Pancreas (tissue), 10 donors: ENCODE data around the gene UTP11. TPM values are rescaled to one million over a fixed set of nuclear protein-coding genes. Genes with fewer than 3 reads are reported as not detected.

ENCODE experiments used
- ATAC-seq, 4 donors: fragments of 200-7000 bp; cut with Tn5 transposase; one replicate each; pipeline versions ENCODE4 v1.8.0 to v1.9.1; 2020; ENCODE audit warnings: mild to moderate bottlenecking in 4 of 4, moderate library complexity in 4 of 4
- DNase-seq, 6 donors: peaks; one replicate each; pipeline ENCODE4 v3.0.0-alpha.2; 2020
- FAIRE-seq: peaks from 2 replicates; lab custom pipeline; 2012; peaks lifted over from hg19 to GRCh38; lab: Jason Lieb, UNC
- H3K27ac ChIP-seq, 4 donors: fragments of 200-600 bp; sonication (generic); 1 replicate in 3 of 4; 2 replicates in 1 of 4; pipeline versions ENCODE4 v1.5.0 to v1.8.0; 2020
- H3K27me3 ChIP-seq, 4 donors: fragments of 200-600 bp; one replicate each; pipeline ENCODE4 v1.8.0; 2021
- H3K36me3 ChIP-seq, 3 donors: fragments of 200-600 bp; sonication (generic) in 1 of 3; one replicate each; pipeline versions ENCODE4 v1.5.0 to v1.8.0; 2020 to 2021
- H3K4me1 ChIP-seq, 3 donors: fragments of 200-600 bp; one replicate each; pipeline ENCODE4 v1.8.0; 2021
- H3K4me3 ChIP-seq, 4 donors: fragments of 200-600 bp; sonication (generic) in 2 of 4; one replicate each; pipeline versions ENCODE4 v1.5.0 to v1.8.0; 2020 to 2021
- H3K9me3 ChIP-seq, 4 donors: fragments of 200-600 bp; one replicate each; pipeline ENCODE4 v1.8.0; 2021
- WGBS, 2 donors: extraction: QIAGEN DNeasy Blood & Tissue Kit; methylation state at CpG; one replicate each; pipeline ENCODE4 v1.1.7; 2013; 5-methylcytosine and 5-hydroxymethylcytosine counted together
- intact Hi-C, 3 donors: fragments of 100-400 bp; cut with DNase I; formaldehyde crosslinking; loops; one replicate each; pipeline versions ENCODE4 v1.11.1 to v1.14.2; 2022
- polyA plus RNA-seq, 2 donors: library from polyadenylated mRNA; stranded (reverse); fragments of 200-250 nt; gene quantifications; one replicate each; pipeline ENCODE4 v1.2.3, GENCODE V29; 2013
- total RNA-seq, 6 donors: library from RNA; stranded (reverse); fragmentation: NEBNext Ultra II Directional in 4 of 6; extraction: Animal tissue kit (Norgen Biotek cat#: 25700) in 4 of 6; gene quantifications; one replicate each; pipeline versions ENCODE4 v1.2.1 to v1.2.4, GENCODE V29; 2021 to 2023
- TF ChIP-seq, protein P1 (sequence below), 4 donors: fragments of 200-600 bp; sonication (generic) in 3 of 4; IDR thresholded peaks; one replicate each; pipeline versions ENCODE4 v1.5.0 to v1.8.0; 2021; ENCODE audit warnings: antibody characterized with exemption in 4 of 4
- donor health status: healthy with polysubstance abuse.
- donor health status: DM: no; HTN: no; CAD: no; lungs with moderate emphysema.
- donor health status: DM: no; HTN: no; CAD: no.
- donor health status: control.
- donor health status: control.
- donor health status: Bipolar disorder and iron deficiency.
- donor health status: DM: yes; HTN: yes; CAD: no.
- donor health status: DM: no; HTN: no; CAD: no.
- donor health status: DM: no; HTN: no; CAD: no.
- donor health status: DM: yes; HTN: yes; CAD: no.

UTP11 gene
- total and polyA plus RNA-seq, 8 donors = 7.8 to 16.6 (median 14.7) TPM

DNA sequence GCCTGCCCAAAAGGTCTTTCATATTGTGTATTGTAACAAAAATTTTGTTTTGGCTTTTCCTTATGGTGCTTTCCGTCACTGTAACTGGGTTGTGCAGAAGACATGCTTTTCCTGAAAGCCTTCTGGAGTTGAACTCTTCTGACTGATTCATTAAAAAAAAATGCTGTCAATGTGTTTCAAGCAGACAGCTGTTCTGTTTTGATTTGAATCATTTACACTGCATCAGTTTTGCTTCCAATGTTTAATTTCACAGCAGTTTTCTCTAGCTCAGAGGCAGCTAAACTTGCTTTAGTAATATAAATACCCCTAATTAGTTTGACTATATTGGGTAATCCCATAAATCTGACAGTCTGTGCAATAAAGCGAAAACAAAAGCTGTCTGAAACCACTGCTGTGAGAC is 7.9 kb downstream of the UTP11 start:
- no peak for DNase-seq
- ATAC-seq = no peak
- Histone ChIP-seq H3K27ac (no peak overlapping the region), H3K27me3 (no peaks in the 10 kb centered on the region), H3K36me3 (peaks cover 0 to 75% (median 48%) of the 10 kb centered on the region in 3 donors), H3K4me1 (peaks cover 0 to 4% (median 2%) of the 10 kb centered on the region in 3 donors), H3K9me3 (no peaks in the 10 kb centered on the region), H3K4me3 (no peak overlapping the region)
- 97% methylated on average over 2 of the region's 2 CpGs for WGBS, 2 donors
- FAIRE-seq = no peak
- TF ChIP-seq, protein P1, sequence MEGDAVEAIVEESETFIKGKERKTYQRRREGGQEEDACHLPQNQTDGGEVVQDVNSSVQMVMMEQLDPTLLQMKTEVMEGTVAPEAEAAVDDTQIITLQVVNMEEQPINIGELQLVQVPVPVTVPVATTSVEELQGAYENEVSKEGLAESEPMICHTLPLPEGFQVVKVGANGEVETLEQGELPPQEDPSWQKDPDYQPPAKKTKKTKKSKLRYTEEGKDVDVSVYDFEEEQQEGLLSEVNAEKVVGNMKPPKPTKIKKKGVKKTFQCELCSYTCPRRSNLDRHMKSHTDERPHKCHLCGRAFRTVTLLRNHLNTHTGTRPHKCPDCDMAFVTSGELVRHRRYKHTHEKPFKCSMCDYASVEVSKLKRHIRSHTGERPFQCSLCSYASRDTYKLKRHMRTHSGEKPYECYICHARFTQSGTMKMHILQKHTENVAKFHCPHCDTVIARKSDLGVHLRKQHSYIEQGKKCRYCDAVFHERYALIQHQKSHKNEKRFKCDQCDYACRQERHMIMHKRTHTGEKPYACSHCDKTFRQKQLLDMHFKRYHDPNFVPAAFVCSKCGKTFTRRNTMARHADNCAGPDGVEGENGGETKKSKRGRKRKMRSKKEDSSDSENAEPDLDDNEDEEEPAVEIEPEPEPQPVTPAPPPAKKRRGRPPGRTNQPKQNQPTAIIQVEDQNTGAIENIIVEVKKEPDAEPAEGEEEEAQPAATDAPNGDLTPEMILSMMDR (IDR thresholded peaks at IDR 0.05) = no peak
- intact Hi-C loops = no loop called here

DNA sequence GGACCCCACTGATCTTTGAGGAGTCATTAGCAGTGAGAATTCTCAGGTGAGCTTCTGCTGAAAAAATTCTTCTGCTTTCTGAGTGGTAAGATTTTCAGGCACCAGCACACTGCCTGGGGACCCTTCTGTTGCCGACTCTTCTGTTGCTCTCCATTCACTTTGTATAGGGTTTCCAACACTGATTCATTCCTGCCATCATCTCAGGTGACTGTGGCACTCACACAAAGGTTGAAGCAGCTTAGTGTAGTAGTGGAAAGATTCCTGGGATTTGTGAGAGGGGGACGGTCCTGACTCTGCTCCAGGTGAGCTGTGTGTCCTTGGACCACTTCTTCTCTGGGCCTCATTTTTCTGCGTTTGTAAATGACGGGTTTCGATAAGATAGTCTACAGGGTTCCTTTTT is 9.4 kb downstream of the UTP11 start:
- Histone ChIP-seq H3K4me3 (no peak overlapping the region), H3K27ac (no peak overlapping the region), H3K9me3 (no peaks in the 10 kb centered on the region), H3K27me3 (no peaks in the 10 kb centered on the region), H3K36me3 (peaks cover 0 to 77% (median 49%) of the 10 kb centered on the region in 3 donors), H3K4me1 (no peaks in the 10 kb centered on the region)
- TF ChIP-seq, protein P1 (IDR thresholded peaks at IDR 0.05) = no peak
- intact Hi-C loops = no loop called here
- 84 to 86% methylated on average over 5 of the region's 5 CpGs for WGBS, 2 donors
- ATAC-seq = no peak
- DNase-seq = no peak
- FAIRE-seq = no peak

DNA sequence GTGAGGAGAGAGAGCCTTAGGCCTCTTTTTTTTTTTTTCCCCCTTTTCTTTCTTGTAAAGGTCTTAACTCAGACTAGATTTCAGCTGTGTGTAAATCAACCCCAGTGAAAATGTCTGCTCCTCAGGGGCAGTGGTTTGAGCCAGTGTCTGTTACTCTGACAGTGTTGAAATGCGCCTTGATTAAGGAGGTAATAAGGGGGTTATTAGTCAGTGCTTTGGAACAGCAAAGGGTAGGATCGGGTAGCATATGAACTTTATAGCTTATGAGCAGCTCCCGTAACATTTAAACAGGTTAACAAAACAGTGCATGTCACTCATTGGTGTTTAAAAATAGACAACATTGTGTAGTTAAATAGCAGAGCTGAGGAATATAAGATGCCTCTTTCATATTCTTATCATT is 10.3 kb downstream of the UTP11 start:
- TF ChIP-seq, protein P1 (IDR thresholded peaks at IDR 0.05) = no peak
- Histone ChIP-seq H3K36me3 (peaks cover 0 to 73% (median 47%) of the 10 kb centered on the region in 3 donors), H3K4me1 (no peaks in the 10 kb centered on the region), H3K27me3 (no peaks in the 10 kb centered on the region), H3K9me3 (no peaks in the 10 kb centered on the region), H3K4me3 (no peak overlapping the region), H3K27ac (no peak overlapping the region)
- intact Hi-C loops = no loop called here
- DNase-seq (no peak), ATAC-seq (no peak), FAIRE-seq (no peak)
- WGBS, 2 donors = 84 to 86% methylated on average over 3 of the region's 3 CpGs

DNA sequence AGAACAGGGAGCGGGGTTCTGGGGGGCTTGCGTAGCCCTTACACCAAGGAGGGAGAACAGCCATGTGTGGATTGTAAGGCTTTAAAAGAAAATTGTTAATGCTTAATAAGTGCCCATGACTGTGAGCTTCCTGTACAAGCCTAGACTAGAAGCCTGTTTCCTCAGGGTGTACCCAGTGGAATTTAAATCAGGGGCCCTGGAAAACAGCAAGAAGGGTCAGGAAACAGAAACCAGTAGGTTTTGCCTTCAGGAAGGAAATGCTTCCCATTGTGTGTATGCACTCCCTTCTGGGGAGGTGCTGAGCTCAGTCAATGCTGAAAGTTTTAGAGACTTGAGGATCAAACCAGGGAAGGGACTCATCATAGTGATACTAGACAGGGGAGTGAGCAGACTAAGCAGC is 12.7 kb downstream of the UTP11 start:
- H3K36me3 ChIP-seq = peaks cover 0 to 51% (median 33%) of the 10 kb centered on the region in 3 donors
- FAIRE-seq (no peak), ATAC-seq (no peak), DNase-seq (no peak)
- TF ChIP-seq, protein P1 (IDR thresholded peaks at IDR 0.05) = no peak
- no peak overlapping the region for H3K4me3 ChIP-seq
- peaks cover 9 to 11% (median 10%) of the 10 kb centered on the region in 3 donors for H3K4me1 ChIP-seq
- H3K9me3 ChIP-seq = no peaks in the 10 kb centered on the region
- H3K27me3 ChIP-seq = no peaks in the 10 kb centered on the region
- intact Hi-C loops = loop anchor here in 2 of 3 donors (5.0 kb wide), 2 partner anchors 562 to 807 kb away; no protein-coding TSS in a partner anchor
- H3K27ac ChIP-seq = no peak overlapping the region
- whole genome bisulfite sequencing, 2 donors = 96 to 100% methylated on average over 2 of the region's 2 CpGs

DNA sequence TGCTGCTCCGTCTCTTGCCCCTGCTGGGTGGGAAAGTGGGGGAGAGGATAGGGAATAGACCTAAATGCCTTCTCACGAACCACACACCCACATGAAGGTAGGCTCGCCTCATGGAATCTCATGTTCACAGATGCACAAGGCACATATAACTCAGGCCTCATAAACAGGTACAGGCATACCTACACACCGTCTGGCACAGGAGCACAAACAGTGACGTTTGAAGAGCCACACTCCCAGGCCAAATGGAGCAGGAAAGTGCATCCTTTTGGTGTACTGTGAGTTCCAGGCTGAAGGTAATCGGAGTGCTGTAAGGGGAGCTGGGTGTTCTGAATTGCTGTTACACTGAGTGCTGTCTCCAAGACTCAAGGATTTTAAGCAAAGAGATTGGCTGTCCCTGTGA is 13.1 kb downstream of the UTP11 start:
- no peak overlapping the region for H3K4me3 ChIP-seq
- 84 to 90% methylated on average over 6 of the region's 6 CpGs for WGBS, 2 donors
- intact Hi-C loops = loop anchor here in 2 of 3 donors (5.0 kb wide), 2 partner anchors 562 to 807 kb away; no protein-coding TSS in a partner anchor
- peaks cover 0 to 47% (median 32%) of the 10 kb centered on the region in 3 donors for H3K36me3 ChIP-seq
- TF ChIP-seq, protein P1 (IDR thresholded peaks at IDR 0.05) = no peak
- H3K27ac ChIP-seq = no peak overlapping the region
- no peaks in the 10 kb centered on the region for H3K9me3 ChIP-seq
- H3K27me3 ChIP-seq = no peaks in the 10 kb centered on the region
- FAIRE-seq (no peak), ATAC-seq (no peak), DNase-seq (no peak)
- H3K4me1 ChIP-seq = peaks cover 9 to 15% (median 13%) of the 10 kb centered on the region in 3 donors
